ENCODE data around the gene SSNA1. TPM values are rescaled to one million over a fixed set of nuclear protein-coding genes. Genes with fewer than 3 reads are reported as not detected.

The SSNA1 gene
- total and polyA plus RNA-seq, 9 of the 15 experiments (the other 6 are each of a cell fraction or from before 2014, with no cell fraction given), result 1.9 to 130 (median 57.1) TPM

DNA sequence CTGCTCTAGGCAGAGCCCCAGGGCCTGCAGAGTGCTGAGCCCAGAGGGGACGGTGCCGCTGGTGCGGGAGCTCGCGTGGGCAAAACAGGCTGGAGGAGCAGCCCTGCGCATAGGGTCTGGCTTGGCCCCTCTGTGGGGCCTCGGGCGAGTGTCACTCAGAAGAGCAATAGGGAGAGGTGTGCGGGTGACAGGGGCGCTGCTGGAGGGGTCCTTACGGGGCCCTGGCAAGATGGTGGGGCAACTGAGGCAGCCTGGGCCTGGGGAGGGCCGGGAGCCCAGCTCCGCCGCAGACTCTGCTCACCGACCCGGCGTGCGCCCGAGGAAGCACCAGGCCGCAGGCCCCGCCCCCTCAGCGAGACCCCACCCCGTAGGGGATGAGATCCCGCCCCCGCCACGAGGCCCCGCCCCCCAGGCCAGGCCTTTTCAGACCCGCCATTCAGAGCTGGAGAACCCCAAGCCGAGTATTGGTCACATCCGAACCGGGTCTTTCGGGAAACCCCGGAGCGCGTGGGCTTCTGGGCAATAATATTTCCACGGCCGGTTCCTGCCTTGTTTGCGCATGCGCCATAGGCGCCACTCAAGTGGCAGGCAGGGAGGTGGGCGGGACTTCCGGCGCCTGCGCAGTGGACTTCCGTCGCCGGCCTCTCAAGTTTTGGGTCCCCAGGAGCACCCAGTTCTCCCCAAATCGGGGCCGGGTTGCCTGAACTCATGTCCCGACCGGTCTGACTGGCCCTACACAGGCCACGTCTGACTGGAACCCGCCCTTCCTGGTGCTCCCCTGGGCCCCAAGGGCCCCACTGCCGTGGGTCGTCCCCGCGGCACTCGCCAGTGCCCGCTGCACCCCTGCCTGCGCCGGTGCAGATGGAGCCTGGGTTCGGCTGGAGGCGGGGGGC, 34.8 kb downstream of the SSNA1 start (continued):
- TF ChIP-seq, protein P1, sequence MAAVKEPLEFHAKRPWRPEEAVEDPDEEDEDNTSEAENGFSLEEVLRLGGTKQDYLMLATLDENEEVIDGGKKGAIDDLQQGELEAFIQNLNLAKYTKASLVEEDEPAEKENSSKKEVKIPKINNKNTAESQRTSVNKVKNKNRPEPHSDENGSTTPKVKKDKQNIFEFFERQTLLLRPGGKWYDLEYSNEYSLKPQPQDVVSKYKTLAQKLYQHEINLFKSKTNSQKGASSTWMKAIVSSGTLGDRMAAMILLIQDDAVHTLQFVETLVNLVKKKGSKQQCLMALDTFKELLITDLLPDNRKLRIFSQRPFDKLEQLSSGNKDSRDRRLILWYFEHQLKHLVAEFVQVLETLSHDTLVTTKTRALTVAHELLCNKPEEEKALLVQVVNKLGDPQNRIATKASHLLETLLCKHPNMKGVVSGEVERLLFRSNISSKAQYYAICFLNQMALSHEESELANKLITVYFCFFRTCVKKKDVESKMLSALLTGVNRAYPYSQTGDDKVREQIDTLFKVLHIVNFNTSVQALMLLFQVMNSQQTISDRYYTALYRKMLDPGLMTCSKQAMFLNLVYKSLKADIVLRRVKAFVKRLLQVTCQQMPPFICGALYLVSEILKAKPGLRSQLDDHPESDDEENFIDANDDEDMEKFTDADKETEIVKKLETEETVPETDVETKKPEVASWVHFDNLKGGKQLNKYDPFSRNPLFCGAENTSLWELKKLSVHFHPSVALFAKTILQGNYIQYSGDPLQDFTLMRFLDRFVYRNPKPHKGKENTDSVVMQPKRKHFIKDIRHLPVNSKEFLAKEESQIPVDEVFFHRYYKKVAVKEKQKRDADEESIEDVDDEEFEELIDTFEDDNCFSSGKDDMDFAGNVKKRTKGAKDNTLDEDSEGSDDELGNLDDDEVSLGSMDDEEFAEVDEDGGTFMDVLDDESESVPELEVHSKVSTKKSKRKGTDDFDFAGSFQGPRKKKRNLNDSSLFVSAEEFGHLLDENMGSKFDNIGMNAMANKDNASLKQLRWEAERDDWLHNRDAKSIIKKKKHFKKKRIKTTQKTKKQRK (IDR thresholded peaks at IDR 0.05; ENCODE audit: borderline replicate concordance, low read depth, low read length), result no peak
- TF ChIP-seq HEY1 (CRISPR knock-in tag; IDR thresholded peaks at IDR 0.05; ENCODE audit: borderline replicate concordance) (no peak), RFX7 (CRISPR knock-in tag; IDR thresholded peaks at IDR 0.05) (no peak), MCM5 (IDR thresholded peaks at IDR 0.05; ENCODE audit: low read depth) (no peak), MIER1 (IDR thresholded peaks at IDR 0.05; ENCODE audit: low read depth) (no peak), ZNF668 (CRISPR knock-in tag; IDR thresholded peaks at IDR 0.05) (no peak), FOXM1 (IDR thresholded peaks at IDR 0.05; ENCODE audit: low read depth) (no peak), FOXM1 (CRISPR knock-in tag; IDR thresholded peaks at IDR 0.05; ENCODE audit: low read depth) (no peak), ZNF75A (CRISPR knock-in tag; IDR thresholded peaks at IDR 0.05) (no peak), ARID1B (IDR thresholded peaks at IDR 0.05) (no peak), KDM2B (CRISPR knock-in tag; IDR thresholded peaks at IDR 0.05) (0 out of 2 replicates have a peak, but pooled peaks have one; percentile 48), KHSRP (IDR thresholded peaks at IDR 0.05) (no peak), STAG1 (CRISPR knock-in tag; IDR thresholded peaks at IDR 0.05; ENCODE audit: borderline replicate concordance) (no peak), PML (IDR thresholded peaks at IDR 0.05; ENCODE audit: low read length) (peak; percentile 51; the same call in 1 of the 2 replicates), JUNB (CRISPR knock-in tag; conservative IDR thresholded peaks at IDR 0.05) (no peak), GTF2E2 (tag; IDR thresholded peaks at IDR 0.05) (peak; percentile 75; the same call in 1 of the 2 replicates), MTA3 (IDR thresholded peaks at IDR 0.05; ENCODE audit: borderline replicate concordance) (peak; percentile 65; the same call in 1 of the 2 replicates), CCAR2 (IDR thresholded peaks at IDR 0.05; ENCODE audit: low read depth, low read length) (no peak), ZKSCAN8 (CRISPR knock-in tag; IDR thresholded peaks at IDR 0.05) (no peak), KLF1 (tag; IDR thresholded peaks at IDR 0.05) (no peak)
- TF ChIP-seq, protein P2, sequence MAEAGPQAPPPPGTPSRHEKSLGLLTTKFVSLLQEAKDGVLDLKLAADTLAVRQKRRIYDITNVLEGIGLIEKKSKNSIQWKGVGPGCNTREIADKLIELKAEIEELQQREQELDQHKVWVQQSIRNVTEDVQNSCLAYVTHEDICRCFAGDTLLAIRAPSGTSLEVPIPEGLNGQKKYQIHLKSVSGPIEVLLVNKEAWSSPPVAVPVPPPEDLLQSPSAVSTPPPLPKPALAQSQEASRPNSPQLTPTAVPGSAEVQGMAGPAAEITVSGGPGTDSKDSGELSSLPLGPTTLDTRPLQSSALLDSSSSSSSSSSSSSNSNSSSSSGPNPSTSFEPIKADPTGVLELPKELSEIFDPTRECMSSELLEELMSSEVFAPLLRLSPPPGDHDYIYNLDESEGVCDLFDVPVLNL (CRISPR knock-in tag; IDR thresholded peaks at IDR 0.05; ENCODE audit: low read depth), result no peak
